Choroid plexus epithelial cell (primary cell): ENCODE results near the gene TTC28.

ENCODE experiments used
- DNase-seq: peaks from one replicate; pipeline ENCODE4 v3.0.0-alpha.2; 2010; ENCODE audit warnings: low read depth
- H3K4me3 ChIP-seq: 2 replicates; pipeline ENCODE4 v1.5.1; 2011; ENCODE audit warnings: low read depth, mild to moderate bottlenecking, control low read depth, low read length, moderate library complexity
- CTCF ChIP-seq: conservative IDR thresholded peaks from 2 replicates; pipeline ENCODE4 v1.5.1; 2011; ENCODE audit warnings: low read depth, mild to moderate bottlenecking, control low read depth, inconsistent platforms, low read length, moderate library complexity

TTC28 gene

GRCh38 chr22:28105413-28105812, 574.2 kb downstream of the TTC28 start:
- no peak overlapping the region for H3K4me3 ChIP-seq
- no peak for DNase-seq
- no peak for TF ChIP-seq CTCF

- H3K4me3 ChIP-seq, result no peak overlapping the region
- TF ChIP-seq CTCF, result no peak
- DNase-seq, result peak; percentile 26
Observed at GRCh38 chr22:28103596-28103995, 576.0 kb downstream of the TTC28 start.

- DNase-seq, result no peak
- no peak for TF ChIP-seq CTCF
- H3K4me3 ChIP-seq, result no peak overlapping the region
Observed at GRCh38 chr22:28102151-28102812, 577.4 kb downstream of the TTC28 start.

GRCh38 chr22:28097627-28098026, 582.0 kb downstream of the TTC28 start:
- TF ChIP-seq CTCF, result no peak
- H3K4me3 ChIP-seq, result no peak overlapping the region
- no peak for DNase-seq

- TF ChIP-seq CTCF, result no peak
- DNase-seq, result no peak
- H3K4me3 ChIP-seq, result no peak overlapping the region
Observed at GRCh38 chr22:28096161-28096560, 583.5 kb downstream of the TTC28 start.

- H3K4me3 ChIP-seq, result no peak overlapping the region
- TF ChIP-seq CTCF, result no peak
- no peak for DNase-seq
Observed at GRCh38 chr22:28095316-28096095, 584.1 kb downstream of the TTC28 start.

GRCh38 chr22:28094771-28095170, 584.9 kb downstream of the TTC28 start:
- no peak for DNase-seq
- H3K4me3 ChIP-seq, result no peak overlapping the region
- no peak for TF ChIP-seq CTCF
